CD4-positive, alpha-beta T cell treated with Interleukin-17A for 1 hour (primary cell): ENCODE measurements around the gene CCNC.
"Not testable (repeated sequence)": the region's sequence is repeated elsewhere in the genome, so short reads cannot be mapped to it uniquely, and the experiment has no call there.

Experiments
- DNase-seq: peaks from one replicate; pipeline ENCODE4 v3.0.0-alpha.2; 2020

CCNC gene

GRCh38 chr6:99602520-99603420 is 34.3 kb upstream of the CCNC start:
- no peak for DNase-seq

- DNase-seq = not testable (repeated sequence)
Measured at GRCh38 chr6:99594696-99595095, 26.2 kb upstream of the CCNC start.

GRCh38 chr6:99592900-99593299 is 24.4 kb upstream of the CCNC start:
- DNase-seq = no peak

GRCh38 chr6:99591673-99592364 is 23.4 kb upstream of the CCNC start:
- no peak for DNase-seq

- no peak for DNase-seq
Measured at GRCh38 chr6:99590728-99591672, 22.5 kb upstream of the CCNC start.

GRCh38 chr6:99589907-99590493 is 21.5 kb upstream of the CCNC start:
- no peak for DNase-seq

GRCh38 chr6:99589290-99589672 is 20.8 kb upstream of the CCNC start:
- no peak for DNase-seq

- peak; percentile 61 for DNase-seq
Measured at GRCh38 chr6:99588618-99589289, 20.3 kb upstream of the CCNC start.

- DNase-seq = no peak
Measured at GRCh38 chr6:99587792-99588191, 19.3 kb upstream of the CCNC start.

- no peak for DNase-seq
Measured at GRCh38 chr6:99579781-99580180, 11.3 kb upstream of the CCNC start.

GRCh38 chr6:99575544-99576227 is 7.2 kb upstream of the CCNC start:
- no peak for DNase-seq

GRCh38 chr6:99573980-99574617 is 5.6 kb upstream of the CCNC start:
- DNase-seq = no peak

- no peak for DNase-seq
Measured at GRCh38 chr6:99563056-99563723, 5.3 kb downstream of the CCNC start.

- no peak for DNase-seq
Measured at GRCh38 chr6:99560668-99561067, 7.8 kb downstream of the CCNC start.

- DNase-seq = no peak
Measured at GRCh38 chr6:99559057-99559456, 9.4 kb downstream of the CCNC start.

GRCh38 chr6:99553888-99554287 is 14.6 kb downstream of the CCNC start:
- no peak for DNase-seq

- DNase-seq = no peak
Measured at GRCh38 chr6:99550046-99550748, 18.3 kb downstream of the CCNC start.

GRCh38 chr6:99548706-99549105 is 19.8 kb downstream of the CCNC start:
- DNase-seq = no peak

- no peak for DNase-seq
Measured at GRCh38 chr6:99547526-99547925, 20.9 kb downstream of the CCNC start.

GRCh38 chr6:99545442-99545841 is 23.0 kb downstream of the CCNC start:
- no peak for DNase-seq
